Gastrocnemius medialis (tissue), 4 donors: ENCODE measurements around the gene CSKMT. TPM values are rescaled to one million over a fixed set of nuclear protein-coding genes. Genes with fewer than 3 reads are reported as not detected.
"Not testable (repeated sequence)": the region's sequence is repeated elsewhere in the genome, so short reads cannot be mapped to it uniquely, and the experiment has no call there.

ENCODE experiments used
- ATAC-seq, 2 donors: fragments of 150-250 bp; one replicate each; pipeline ENCODE4 v1.9.1; 2016
- DNase-seq, 2 donors: peaks; one replicate each; pipeline ENCODE4 v3.0.0-alpha.2; 2019
- H3K27ac ChIP-seq, 4 donors: fragments of 200-600 bp; sonication (generic); 1 replicate in 1 of 4; 2 replicates in 3 of 4; pipeline ENCODE4 v1.5.1; 2016 to 2018; ENCODE audit warnings: mild to moderate bottlenecking in 2 of 4, moderate library complexity in 1 of 4
- H3K27me3 ChIP-seq, 3 donors: fragments of 200-600 bp; sonication (generic) in 2 of 3; 1 replicate in 1 of 3; 2 replicates in 2 of 3; pipeline versions ENCODE4 v1.5.1 to v1.6.0; 2016 to 2019; ENCODE audit warnings: mild to moderate bottlenecking in 1 of 3, moderate library complexity in 1 of 3
- H3K36me3 ChIP-seq, 2 donors: fragments of 200-600 bp; sonication (generic) in 1 of 2; one replicate each; pipeline ENCODE4 v1.5.1; 2017 to 2018
- H3K4me1 ChIP-seq, 2 donors: fragments of 200-600 bp; sonication (generic) in 1 of 2; one replicate each; pipeline ENCODE4 v1.5.1; 2016 to 2017; ENCODE audit warnings: mild to moderate bottlenecking in 2 of 2
- H3K4me3 ChIP-seq, 4 donors: fragments of 200-600 bp; sonication (generic) in 3 of 4; 1 replicate in 1 of 4; 2 replicates in 3 of 4; pipeline ENCODE4 v1.5.1; 2016 to 2019; ENCODE audit warnings: mild to moderate bottlenecking in 2 of 4
- H3K9me3 ChIP-seq, 3 donors: fragments of 200-600 bp; sonication (generic) in 2 of 3; 1 replicate in 1 of 3; 2 replicates in 2 of 3; pipeline ENCODE4 v1.5.1; 2016 to 2019
- CTCF ChIP-seq, 5 experiments: fragments of 450-650 bp in 3 of 5; fragments of 200-600 bp in 2 of 5; sonication (generic) in 2 of 5; IDR thresholded peaks in 4 of 5; conservative IDR thresholded peaks in 1 of 5; 1 replicate in 4 of 5; 2 replicates in 1 of 5; pipeline ENCODE4 v1.5.1; 2016 to 2019; ENCODE audit warnings: antibody characterized with exemption in 5 of 5, mild to moderate bottlenecking in 3 of 5, moderate library complexity in 3 of 5
- POLR2A ChIP-seq, 2 donors: fragments of 450-650 bp; IDR thresholded peaks; one replicate each; pipeline ENCODE4 v1.6.1; 2017; ENCODE audit warnings: antibody characterized with exemption in 2 of 2, mild to moderate bottlenecking in 2 of 2, moderate library complexity in 2 of 2
- in situ Hi-C, 4 donors: fragments of 200-750 bp; cut with MboI; loops; one replicate each; pipeline versions ENCODE4 v1.15.0 to v1.8.0; 2017; ENCODE audit warnings: low sequenced_read_pairs in 4 of 4
- intact Hi-C: fragments of 100-400 bp; cut with DNase I; formaldehyde crosslinking; loops from one replicate; pipeline ENCODE4 v1.15.1; 2023; ENCODE audit warnings: low total_unique reads
- total RNA-seq, 4 donors: library from RNA; depleted of rRNA; stranded (reverse); fragments of >200 nt; gene quantifications; one replicate each; pipeline versions ENCODE4 v1.1.0 to v1.2.3, GENCODE V29; 2016

Gene CSKMT
- total RNA-seq, 4 donors from 2014 or later = 1.7 to 4.5 (median 2.8) TPM

GRCh38 chr11:62671236-62671607, 6.1 kb downstream of the CSKMT start:
- intact Hi-C loops (no loop called here), in situ Hi-C loops (no loop called here)
- DNase-seq (no peak), ATAC-seq (peak; percentile 9 to 32)
- H3K4me1 ChIP-seq = peaks cover 42 to 55% of the 10 kb centered on the region in 2 donors
- H3K4me3 ChIP-seq = peak overlapping the region; percentile 67 to 91 (median 81)
- H3K9me3 ChIP-seq = no peaks in the 10 kb centered on the region
- H3K36me3 ChIP-seq = peaks cover 0 to 26% of the 10 kb centered on the region in 2 donors
- no peaks in the 10 kb centered on the region for H3K27me3 ChIP-seq
- peak overlapping the region; percentile 78 to 91 (median 88) for H3K27ac ChIP-seq
- TF ChIP-seq CTCF (IDR thresholded peaks at IDR 0.05 in 4 of 5, conservative IDR thresholded peaks at IDR 0.05 in 1 of 5) (no peak), POLR2A (IDR thresholded peaks at IDR 0.05) (no peak)

GRCh38 chr11:62671608-62672389, 6.7 kb downstream of the CSKMT start, which contains the start of the genes LBHD1 and UQCC3:
Gene LBHD1 (minus strand): TSS chr11:62672267. CDS start chr11:62670031, 2,236 bp downstream.
Gene UQCC3 (plus strand): TSS chr11:62671673. CDS start chr11:62671746, 73 bp downstream.
- peaks cover 40 to 55% of the 10 kb centered on the region in 2 donors for H3K4me1 ChIP-seq
- no peaks in the 10 kb centered on the region for H3K9me3 ChIP-seq
- peak; percentile 53 to 64 for TF ChIP-seq POLR2A (IDR thresholded peaks at IDR 0.05)
- TF ChIP-seq CTCF (IDR thresholded peaks at IDR 0.05 in 4 of 5, conservative IDR thresholded peaks at IDR 0.05 in 1 of 5) = no peak
- H3K27ac ChIP-seq = peak within 1 kb of the TSS; percentile 78 to 91 (median 88)
- in situ Hi-C loops = no loop called here
- ATAC-seq = peak; percentile 82 to 87
- H3K36me3 ChIP-seq = peaks cover 0 to 32% of the 10 kb centered on the region in 2 donors
- DNase-seq = peak; percentile 64 to 73
- peak within 1 kb of the TSS; percentile 67 to 91 (median 81) for H3K4me3 ChIP-seq
- no peaks in the 10 kb centered on the region for H3K27me3 ChIP-seq
- intact Hi-C loops = no loop called here

- intact Hi-C loops = no loop called here
- Histone ChIP-seq H3K4me1 (peaks cover 40 to 56% of the 10 kb centered on the region in 2 donors), H3K27me3 (no peaks in the 10 kb centered on the region), H3K36me3 (peaks cover 0 to 36% of the 10 kb centered on the region in 2 donors), H3K9me3 (no peaks in the 10 kb centered on the region), H3K27ac (peak overlapping the region; percentile 78 to 91 (median 88)), H3K4me3 (peak overlapping the region in 1 of 4 donors; percentile 83)
- in situ Hi-C loops = no loop called here
- DNase-seq = no peak
- TF ChIP-seq POLR2A (IDR thresholded peaks at IDR 0.05) (no peak), CTCF (IDR thresholded peaks at IDR 0.05 in 4 of 5, conservative IDR thresholded peaks at IDR 0.05 in 1 of 5) (no peak)
- ATAC-seq = no peak
These were observed 8.0 kb downstream of the CSKMT start for GRCh38 chr11:62673196-62673525.

- H3K9me3 ChIP-seq, H3K27me3 ChIP-seq, ATAC-seq, DNase-seq, H3K4me3 ChIP-seq: not testable (repeated sequence)
- Histone ChIP-seq H3K36me3 (peaks cover 0 to 36% of the 10 kb centered on the region in 2 donors), H3K4me1 (peaks cover 41 to 57% of the 10 kb centered on the region in 2 donors), H3K27ac (peak overlapping the region in 1 of 4 donors; percentile 97)
- in situ Hi-C loops = loop anchor here in 2 of 4 donors (25.0 kb wide), 1 partner anchor 288 kb away; no protein-coding TSS in a partner anchor
- intact Hi-C loops = loop anchor here (5.0 kb wide), 1 partner anchor 73 kb away; the partner anchor contains the start of gene MTA2
These were observed 10.3 kb downstream of the CSKMT start for GRCh38 chr11:62675415-62675814.

GRCh38 chr11:62676698-62677097, 11.6 kb downstream of the CSKMT start:
- peaks cover 0 to 36% of the 10 kb centered on the region in 2 donors for H3K36me3 ChIP-seq
- H3K9me3 ChIP-seq = no peaks in the 10 kb centered on the region
- TF ChIP-seq CTCF (IDR thresholded peaks at IDR 0.05 in 4 of 5, conservative IDR thresholded peaks at IDR 0.05 in 1 of 5) = no peak
- DNase-seq (peak in 1 of 2 donors; percentile 38), ATAC-seq (no peak)
- intact Hi-C loops = loop anchor here (5.0 kb wide), 1 partner anchor 74 kb away; the partner anchor contains the start of gene MTA2
- in situ Hi-C loops = loop anchor here in 2 of 4 donors (25.0 kb wide), 1 partner anchor 289 kb away; no protein-coding TSS in a partner anchor
- no peaks in the 10 kb centered on the region for H3K27me3 ChIP-seq
- peaks cover 35 to 58% of the 10 kb centered on the region in 2 donors for H3K4me1 ChIP-seq
- peak overlapping the region in 3 of 4 donors; percentile 33 to 94 (median 91) for H3K4me3 ChIP-seq
- H3K27ac ChIP-seq = peak overlapping the region; percentile 88 to 97 (median 94)
